GM19351 (cell line): Measurements from ENCODE around the gene ABRACL.
A peak's percentile ranks its signal among the peaks of the same experiment; 100 is the strongest.
"Not testable (repeated sequence)": the region's sequence is repeated elsewhere in the genome, so short reads cannot be mapped to it uniquely, and the experiment has no call there.

Experiments
- ATAC-seq: cut with Tn5 transposase; IDR thresholded peaks from one replicate; pipeline ENCODE4 v1.9.1; 2021; ENCODE audit warnings: mild to moderate bottlenecking, moderate library complexity; ENCODE audit not compliant: unreplicated experiment

Gene ABRACL, protein sequence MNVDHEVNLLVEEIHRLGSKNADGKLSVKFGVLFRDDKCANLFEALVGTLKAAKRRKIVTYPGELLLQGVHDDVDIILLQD

GRCh38 chr6:139028658-139029469, at the start of gene ABRACL:
TSS of gene ABRACL (plus strand) at chr6:139028745. CDS start at chr6:139034161, 5,416 bp downstream.
- peak; percentile 55 for ATAC-seq

DNA sequence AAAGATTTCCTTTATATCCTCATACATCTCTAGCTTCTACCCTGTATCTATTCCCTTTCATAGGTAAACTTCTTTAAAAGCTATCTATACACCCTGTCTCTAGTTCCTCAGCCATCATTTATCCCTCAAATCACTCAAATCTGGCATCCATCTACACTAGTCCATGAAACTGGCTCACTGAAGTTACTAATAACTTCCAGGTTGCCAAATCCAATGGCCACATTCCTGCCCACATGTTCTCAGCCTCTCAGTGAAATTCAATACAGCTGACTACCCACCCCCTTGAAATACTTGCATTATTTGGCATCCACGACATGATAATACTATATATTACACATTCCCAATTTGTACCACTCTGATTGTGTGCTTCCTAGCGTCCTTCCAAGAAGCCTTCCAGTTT, 49.2 kb upstream of the ABRACL start:
- no peak for ATAC-seq

- peak; percentile 43 for ATAC-seq
Observed at GRCh38 chr6:138979813-138980668, 48.5 kb upstream of the ABRACL start.

DNA sequence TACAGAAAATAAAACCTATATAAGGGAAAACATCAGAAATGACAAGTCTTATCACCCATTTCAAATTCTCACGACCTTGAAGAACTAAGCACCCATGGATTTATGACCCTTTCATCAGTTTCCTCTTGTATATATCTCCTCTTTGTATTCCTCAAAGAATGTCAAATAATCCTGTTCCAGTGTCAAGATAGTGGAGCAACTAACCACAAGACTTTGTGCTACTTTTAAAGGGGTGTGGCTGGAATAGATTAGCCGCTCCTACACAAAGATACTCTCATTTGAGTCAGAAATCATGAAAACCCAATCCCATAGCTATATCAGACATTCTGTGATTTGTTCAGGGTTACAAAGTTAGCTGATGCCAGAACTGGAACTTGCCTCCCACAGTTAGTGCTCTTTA, 47.1 kb upstream of the ABRACL start:
- ATAC-seq, result no peak

GRCh38 chr6:138986578-138986977, 42.0 kb upstream of the ABRACL start:
- no peak for ATAC-seq

GRCh38 chr6:138987080-138987642, 41.4 kb upstream of the ABRACL start:
- ATAC-seq, result peak; percentile 18

DNA sequence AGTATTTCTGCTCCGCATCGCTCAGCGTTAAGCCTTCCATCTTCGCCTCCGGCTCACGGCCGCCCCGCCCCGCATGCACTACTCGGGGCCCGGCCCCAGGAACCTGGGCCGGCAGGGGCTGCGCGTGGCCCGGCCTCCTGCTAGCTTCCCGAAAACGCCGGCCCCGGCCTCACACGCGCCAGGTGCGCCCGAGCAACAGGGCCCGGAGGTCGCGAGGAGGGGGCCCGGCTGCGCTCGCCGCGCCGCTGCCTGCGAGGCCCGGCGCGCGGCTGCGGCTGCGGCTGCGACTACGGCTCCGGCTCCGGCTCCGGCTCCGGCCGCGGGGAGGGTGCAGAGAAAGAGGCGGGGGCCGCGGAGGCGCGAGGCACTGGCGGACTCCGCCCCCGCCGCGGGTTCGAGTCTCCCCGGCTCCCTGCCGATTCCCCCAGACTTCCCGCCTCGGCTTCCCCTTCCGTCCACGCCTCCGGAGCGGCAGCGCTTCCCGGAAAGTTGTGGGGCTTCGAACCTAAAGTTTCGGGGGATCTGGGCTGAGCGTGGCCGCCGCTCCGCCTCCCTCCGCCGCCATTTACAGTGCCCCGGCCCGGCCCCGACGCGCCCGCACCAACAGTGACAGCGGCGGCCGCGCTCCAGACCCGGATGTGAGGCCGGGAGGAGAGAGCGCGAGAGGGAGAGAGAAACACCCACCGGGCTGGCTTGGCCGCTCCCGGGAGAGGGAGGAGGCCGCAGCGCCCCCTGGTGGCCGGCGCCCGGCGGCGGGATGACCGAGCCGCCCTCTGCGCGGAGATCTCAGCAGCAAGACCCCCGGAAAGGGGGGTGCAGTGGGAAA, 40.7 kb upstream of the ABRACL start, which contains the start of gene REPS1:
REPS1 (minus strand) TSS at position 611 of the 826 bp plus-strand sequence; CDS start at position 40, 571 bp downstream.
- ATAC-seq, result peak; percentile 87

- peak; percentile 16 for ATAC-seq
Observed at GRCh38 chr6:138988469-138988834, 40.1 kb upstream of the ABRACL start.

- ATAC-seq, result no peak
Observed at GRCh38 chr6:138989098-138989983, 39.2 kb upstream of the ABRACL start.

DNA sequence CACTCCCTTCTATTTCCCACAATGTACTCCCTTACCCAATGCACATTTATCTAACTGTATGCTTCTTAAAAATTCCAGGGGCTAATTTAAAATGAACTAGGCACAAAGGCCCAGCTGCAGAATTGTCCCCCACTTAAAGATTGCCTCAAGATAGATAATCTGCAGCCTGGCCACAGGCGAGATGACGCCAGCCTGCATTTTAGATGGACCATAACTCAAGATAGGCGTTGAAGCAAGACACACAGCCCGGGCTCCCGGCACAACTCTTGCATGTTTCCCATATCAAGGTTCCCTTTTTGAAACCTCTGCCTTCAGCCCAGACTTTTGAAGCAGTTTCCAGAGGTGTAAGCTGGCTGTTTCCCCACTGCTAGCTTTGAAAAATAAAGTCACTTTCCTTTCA, 37.3 kb upstream of the ABRACL start:
- ATAC-seq, result no peak

DNA sequence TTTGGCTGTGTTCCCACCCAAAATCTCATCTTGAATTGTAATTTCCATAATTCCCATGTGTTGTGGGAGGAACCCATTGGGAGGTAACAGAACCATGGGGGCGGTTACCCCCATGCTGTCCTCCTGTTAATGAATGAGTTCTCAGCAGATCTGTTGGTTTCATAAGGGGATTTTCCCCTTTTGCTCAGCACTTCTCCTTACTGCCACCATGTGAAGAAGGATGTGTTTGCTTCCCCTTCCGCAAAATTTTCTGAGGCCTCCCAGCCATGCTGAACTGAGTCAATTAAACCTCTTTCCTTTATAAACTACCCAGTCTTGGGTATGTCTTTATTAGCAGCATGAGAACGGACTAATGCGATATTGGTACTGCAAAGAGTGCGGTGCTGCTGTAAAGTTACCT, 35.6 kb upstream of the ABRACL start:
- not testable (repeated sequence) for ATAC-seq

DNA sequence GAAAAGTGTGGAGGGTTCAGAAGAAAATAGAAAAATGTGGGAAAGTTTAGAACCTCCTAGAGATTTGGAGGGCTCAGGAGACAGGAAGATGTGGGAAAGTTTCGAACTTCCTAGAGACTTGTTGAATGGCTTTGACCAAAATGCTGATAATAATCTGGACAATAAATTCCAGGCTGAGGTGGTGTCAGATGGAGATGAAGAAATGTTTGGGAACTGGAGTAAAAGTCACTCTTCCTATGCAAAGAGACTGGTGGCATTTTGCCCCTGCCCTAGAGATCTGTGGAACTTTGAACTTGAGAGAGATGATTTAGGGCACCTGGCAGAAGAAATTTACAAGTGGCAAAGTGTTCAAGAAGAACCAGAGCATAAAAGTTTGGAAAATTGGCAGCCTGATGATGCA, 35.1 kb upstream of the ABRACL start:
- not testable (repeated sequence) for ATAC-seq

GRCh38 chr6:138996524-138996923, 32.0 kb upstream of the ABRACL start:
- no peak for ATAC-seq

DNA sequence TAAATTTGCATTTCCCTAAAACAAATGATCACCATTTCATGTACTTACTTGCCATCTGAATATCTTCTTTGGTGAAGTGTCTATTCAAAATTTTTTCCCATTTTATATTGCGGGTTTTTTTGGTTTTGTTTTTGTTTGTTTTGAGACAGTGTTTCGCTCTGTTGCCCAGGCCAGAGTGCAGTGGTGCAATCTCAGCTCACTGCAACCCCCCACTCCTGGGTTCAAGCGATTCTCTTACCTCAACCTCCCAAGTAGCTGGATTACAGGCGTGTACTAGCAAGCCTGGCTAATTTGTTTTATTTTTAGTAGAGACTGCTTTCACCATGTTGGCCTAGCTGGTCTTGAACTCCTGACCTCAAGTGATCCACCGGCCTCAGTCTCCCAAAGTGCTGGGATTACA, 31.4 kb upstream of the ABRACL start:
- no peak for ATAC-seq

- ATAC-seq, result no peak
Observed at GRCh38 chr6:138999949-139000725, 28.4 kb upstream of the ABRACL start.

DNA sequence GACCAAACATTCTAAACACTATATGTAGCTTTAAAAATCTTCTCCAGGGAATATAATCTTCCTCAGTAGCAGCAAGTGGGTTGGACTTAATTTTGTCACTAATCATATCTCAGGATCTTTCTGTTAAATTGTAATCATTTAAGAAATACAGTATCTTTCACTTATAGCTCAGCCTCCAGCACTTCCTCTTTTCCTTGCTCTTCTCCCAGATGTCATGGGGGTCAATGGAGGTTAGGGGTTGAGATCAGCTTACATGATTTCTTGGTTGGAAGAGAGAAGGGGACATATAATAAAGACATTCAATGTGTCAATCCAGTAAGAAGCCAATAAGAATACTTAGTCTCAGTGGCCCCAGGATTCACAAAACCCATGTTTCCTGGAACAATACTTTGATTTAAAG, 24.8 kb upstream of the ABRACL start:
- no peak for ATAC-seq

GRCh38 chr6:139006477-139006876, 22.1 kb upstream of the ABRACL start:
- no peak for ATAC-seq

DNA sequence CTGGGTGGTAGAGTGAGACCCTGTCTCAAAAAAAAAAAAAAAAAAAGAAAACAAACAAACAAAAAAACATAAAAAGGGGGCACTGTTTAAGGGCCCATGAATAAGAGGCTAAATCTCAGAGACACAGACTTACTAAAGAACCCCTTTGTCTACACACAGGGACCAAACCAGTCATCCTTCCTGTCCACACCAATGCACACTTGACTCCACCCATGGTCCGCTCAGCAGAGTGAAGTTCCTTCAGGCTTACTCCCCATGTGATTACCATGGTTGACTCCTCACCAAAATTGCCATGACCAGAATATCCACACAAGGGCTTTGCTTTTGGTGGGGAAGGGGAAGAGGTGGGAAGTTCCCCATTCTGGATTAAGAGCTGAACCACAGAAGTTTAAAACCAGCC, 21.1 kb upstream of the ABRACL start:
- no peak for ATAC-seq

- no peak for ATAC-seq
Observed at GRCh38 chr6:139008117-139008516, 20.4 kb upstream of the ABRACL start.
